ENCODE measurements around the gene DDI1. TPM values are rescaled to one million over a fixed set of nuclear protein-coding genes. Genes with fewer than 3 reads are reported as not detected.

Gene DDI1
- total RNA-seq, 1 experiment from 2014 or later, result not detected

DNA sequence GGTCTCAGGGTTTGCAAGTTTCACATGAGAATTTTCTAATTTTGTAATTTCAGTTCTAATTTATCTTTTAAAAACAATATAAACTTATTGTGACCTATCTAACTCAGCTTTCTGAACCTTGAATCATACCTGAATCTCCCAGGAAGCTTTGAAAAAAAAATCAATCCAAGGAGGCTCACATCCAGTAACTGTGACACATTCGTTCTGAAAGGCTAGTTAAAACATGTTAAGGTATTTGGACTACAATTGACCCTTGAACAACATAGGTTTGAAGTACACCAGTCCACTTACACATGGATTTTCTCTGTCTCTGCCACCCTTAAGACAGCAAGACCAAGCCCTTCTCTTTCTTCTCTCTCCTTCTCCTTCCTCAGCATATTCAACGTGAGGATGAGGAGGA is 40.0 kb downstream of the DDI1 start:
- Histone ChIP-seq H4K20me1 (ENCODE audit: low read length) (no peaks in the 10 kb centered on the region), H3F3A (ENCODE audit: low read length, unreplicated experiment) (no peaks in the 10 kb centered on the region), H3K9me2 (replicated peaks; ENCODE audit: low read length) (no peaks in the 10 kb centered on the region), H3K27me3 (ENCODE audit: low read length) (peaks cover 8% of the 10 kb centered on the region), H3K79me2 (ENCODE audit: low read length) (no peaks in the 10 kb centered on the region), H3K4me3 (ENCODE audit: low read length) (no peak overlapping the region), H3K36me3 (ENCODE audit: low read depth, low read length) (no peaks in the 10 kb centered on the region), H3K9ac (ENCODE audit: low read length) (no peak overlapping the region), H3K4me1 (ENCODE audit: insufficient read depth, low read length) (no peaks in the 10 kb centered on the region), H3K4me2 (ENCODE audit: low read length) (no peak overlapping the region), H3K27ac (ENCODE audit: low read length) (no peak overlapping the region), H2AFZ (ENCODE audit: low read length) (no peak overlapping the region), H3K9me3 (ENCODE audit: low read length) (no peaks in the 10 kb centered on the region)
- intact Hi-C loops (cut with micrococcal nuclease), result no loop called here
- CTCF ChIA-PET, result no interaction called here
- TF ChIP-seq EZH2phosphoT487 (IDR thresholded peaks at IDR 0.05; ENCODE audit: borderline replicate concordance, low read length) (no peak), EZH2 (IDR thresholded peaks at IDR 0.05; ENCODE audit: low read length, unreplicated experiment) (no peak)
- TF ChIP-seq, protein P1, sequence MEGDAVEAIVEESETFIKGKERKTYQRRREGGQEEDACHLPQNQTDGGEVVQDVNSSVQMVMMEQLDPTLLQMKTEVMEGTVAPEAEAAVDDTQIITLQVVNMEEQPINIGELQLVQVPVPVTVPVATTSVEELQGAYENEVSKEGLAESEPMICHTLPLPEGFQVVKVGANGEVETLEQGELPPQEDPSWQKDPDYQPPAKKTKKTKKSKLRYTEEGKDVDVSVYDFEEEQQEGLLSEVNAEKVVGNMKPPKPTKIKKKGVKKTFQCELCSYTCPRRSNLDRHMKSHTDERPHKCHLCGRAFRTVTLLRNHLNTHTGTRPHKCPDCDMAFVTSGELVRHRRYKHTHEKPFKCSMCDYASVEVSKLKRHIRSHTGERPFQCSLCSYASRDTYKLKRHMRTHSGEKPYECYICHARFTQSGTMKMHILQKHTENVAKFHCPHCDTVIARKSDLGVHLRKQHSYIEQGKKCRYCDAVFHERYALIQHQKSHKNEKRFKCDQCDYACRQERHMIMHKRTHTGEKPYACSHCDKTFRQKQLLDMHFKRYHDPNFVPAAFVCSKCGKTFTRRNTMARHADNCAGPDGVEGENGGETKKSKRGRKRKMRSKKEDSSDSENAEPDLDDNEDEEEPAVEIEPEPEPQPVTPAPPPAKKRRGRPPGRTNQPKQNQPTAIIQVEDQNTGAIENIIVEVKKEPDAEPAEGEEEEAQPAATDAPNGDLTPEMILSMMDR (conservative IDR thresholded peaks at IDR 0.05; ENCODE audit: low read depth, low read length), result no peak
- ATAC-seq, result peak; percentile 13; the same call in 1 of the 2 replicates
- no TSS peak for BruUV-seq (replicated peaks)
- DNase-seq, result no peak
- POLR2A ChIA-PET (ENCODE audit: unreplicated experiment), result no interaction called here

DNA sequence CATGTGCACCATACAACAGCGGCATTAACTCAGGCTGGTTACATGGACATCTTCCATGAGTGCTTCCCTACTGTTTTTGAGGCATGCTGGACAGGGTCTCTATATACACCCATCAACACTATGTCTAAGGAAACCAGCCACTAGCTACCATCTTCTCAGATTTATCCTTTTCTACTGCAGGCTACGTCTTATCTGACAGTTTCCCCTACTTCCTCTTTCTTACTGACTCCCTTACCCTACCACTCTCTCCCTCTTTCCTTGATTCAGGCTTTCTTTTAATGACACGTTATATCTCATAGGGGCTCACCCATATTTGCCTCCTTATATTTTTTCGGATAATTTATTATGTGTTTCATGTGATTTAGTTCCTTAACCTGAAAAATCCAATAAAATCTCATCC is 41.8 kb downstream of the DDI1 start:
- Histone ChIP-seq H3K79me2 (ENCODE audit: low read length) (no peaks in the 10 kb centered on the region), H3K36me3 (ENCODE audit: low read depth, low read length) (no peaks in the 10 kb centered on the region), H3F3A (ENCODE audit: low read length, unreplicated experiment) (no peaks in the 10 kb centered on the region), H3K9me2 (replicated peaks; ENCODE audit: low read length) (no peaks in the 10 kb centered on the region), H3K9ac (ENCODE audit: low read length) (no peak overlapping the region), H3K4me1 (ENCODE audit: insufficient read depth, low read length) (no peaks in the 10 kb centered on the region), H4K20me1 (ENCODE audit: low read length) (no peaks in the 10 kb centered on the region), H3K4me2 (ENCODE audit: low read length) (no peak overlapping the region), H3K9me3 (ENCODE audit: low read length) (no peaks in the 10 kb centered on the region), H3K4me3 (ENCODE audit: low read length) (no peak overlapping the region), H3K27ac (ENCODE audit: low read length) (no peak overlapping the region), H2AFZ (ENCODE audit: low read length) (no peak overlapping the region), H3K27me3 (ENCODE audit: low read length) (peaks cover 8% of the 10 kb centered on the region)
- POLR2A ChIA-PET (ENCODE audit: unreplicated experiment), result no interaction called here
- TF ChIP-seq EZH2 (IDR thresholded peaks at IDR 0.05; ENCODE audit: low read length, unreplicated experiment), result no peak
- CTCF ChIA-PET, result no interaction called here
- DNase-seq, result no peak
- BruUV-seq (replicated peaks), result no TSS peak
- no peak for ATAC-seq
- intact Hi-C loops (cut with micrococcal nuclease), result no loop called here

DNA sequence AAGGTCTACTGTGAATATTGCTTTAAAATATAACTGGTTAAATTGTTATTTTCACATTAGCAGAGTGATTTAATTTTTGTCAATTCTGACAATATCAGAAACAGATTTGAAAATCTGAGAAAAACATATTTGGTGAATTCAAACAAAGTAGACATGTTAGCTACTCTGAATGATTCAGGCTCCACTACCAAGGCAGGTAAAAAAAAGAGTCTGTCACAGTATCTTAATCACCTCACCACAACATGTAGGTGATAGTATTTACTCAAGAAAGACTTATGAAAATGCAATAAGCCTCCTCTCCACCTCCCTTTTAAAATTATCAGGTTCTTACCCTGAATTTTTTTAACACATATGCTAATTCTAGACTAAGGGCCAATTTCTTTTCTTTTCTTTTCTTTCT is 42.6 kb downstream of the DDI1 start:
- Histone ChIP-seq H4K20me1 (ENCODE audit: low read length) (no peaks in the 10 kb centered on the region), H3K27me3 (ENCODE audit: low read length) (peaks cover 3% of the 10 kb centered on the region), H3K4me2 (ENCODE audit: low read length) (no peak overlapping the region), H3K79me2 (ENCODE audit: low read length) (no peaks in the 10 kb centered on the region), H2AFZ (ENCODE audit: low read length) (no peak overlapping the region), H3K4me3 (ENCODE audit: low read length) (no peak overlapping the region), H3F3A (ENCODE audit: low read length, unreplicated experiment) (no peaks in the 10 kb centered on the region), H3K9me2 (replicated peaks; ENCODE audit: low read length) (no peaks in the 10 kb centered on the region), H3K9ac (ENCODE audit: low read length) (no peak overlapping the region), H3K4me1 (ENCODE audit: insufficient read depth, low read length) (no peaks in the 10 kb centered on the region), H3K9me3 (ENCODE audit: low read length) (no peaks in the 10 kb centered on the region), H3K27ac (ENCODE audit: low read length) (no peak overlapping the region), H3K36me3 (ENCODE audit: low read depth, low read length) (no peaks in the 10 kb centered on the region)
- ATAC-seq (no peak), DNase-seq (no peak)
- ChIA-PET POLR2A (ENCODE audit: unreplicated experiment) (no interaction called here), CTCF (no interaction called here)
- intact Hi-C loops (cut with micrococcal nuclease), result no loop called here
- TF ChIP-seq EZH2 (IDR thresholded peaks at IDR 0.05; ENCODE audit: low read length, unreplicated experiment), result no peak
- TF ChIP-seq, protein P1 (conservative IDR thresholded peaks at IDR 0.05; ENCODE audit: low read depth, low read length), result no peak
- no peak for TF ChIP-seq EZH2phosphoT487 (IDR thresholded peaks at IDR 0.05; ENCODE audit: borderline replicate concordance, low read length)
- no TSS peak for BruUV-seq (replicated peaks)

Measured in PC-3 (cell line).